H1 (cell line): ENCODE measurements around the gene DNAJC21. TPM values are rescaled to one million over a fixed set of nuclear protein-coding genes. Genes with fewer than 3 reads are reported as not detected.

Experiments
- CBX5 ChIP-seq: fragments of 300-800, 300-1000 bp; sonication (generic); IDR thresholded peaks from 2 replicates; pipeline ENCODE4 v1.7.1; 2016; ENCODE audit warnings: antibody characterized with exemption, low read length, low read depth
- CHD7 ChIP-seq: fragments of 300-600 bp; sonication (generic); IDR thresholded peaks from 2 replicates; pipeline ENCODE4 v1.7.1; 2012; ENCODE audit warnings: low read length, moderate library complexity, mild to moderate bottlenecking, inconsistent platforms; ENCODE audit not compliant: insufficient replicate concordance
- HDAC2 ChIP-seq, 2 experiments: fragments of 300-600 bp in 1 of 2; sonication (generic) in 1 of 2; IDR thresholded peaks; 2 replicates each; pipeline ENCODE4 v1.6.1; 2011 to 2012; ENCODE audit warnings: low read depth in 2 of 2, low read length in 2 of 2, mild to moderate bottlenecking in 2 of 2, moderate library complexity in 2 of 2, borderline replicate concordance in 1 of 2, inconsistent platforms in 1 of 2
- JUND ChIP-seq: IDR thresholded peaks from 2 replicates; pipeline ENCODE4 v1.6.1; 2011; ENCODE audit warnings: mild to moderate bottlenecking, improper control_type of control experiment, low read length
- polyA plus RNA-seq, 7 experiments: library from polyadenylated mRNA; depleted of rRNA in 3 of 7; stranded (reverse) in 5 of 7; unstranded in 2 of 7; fragments of >200 nt in 5 of 7; fragments of 200-250 nt in 2 of 7; gene quantifications; 1 replicate in 5 of 7; 2 replicates in 1 of 7; 4 replicates in 1 of 7; pipeline versions ENCODE4 v1.2.1 to v1.2.3, GENCODE V29; 2011 to 2013; ENCODE audit warnings: missing spikeins in 2 of 7, mixed read lengths in 2 of 7
- total RNA-seq: library from RNA; stranded (reverse); fragmentation: NEBNext Ultra II Directional; extraction: Animal tissue kit (Norgen Biotek cat#: 25700); gene quantifications from 2 replicates; pipeline ENCODE4 v1.2.1, GENCODE V29; 2021

The DNAJC21 gene
- total and polyA plus RNA-seq, 2 of the 8 experiments (the other 6 are each of a cell fraction or from before 2014, with no cell fraction given): 5.1 to 47.5 TPM

GRCh38 chr5:35001842-35002241, 72.5 kb downstream of the DNAJC21 start (continued):
- TF ChIP-seq CHD7: no peak
- TF ChIP-seq HDAC2 (IDR thresholded peaks at IDR 0.05; ENCODE audit: borderline replicate concordance in 1 of 2, low read depth in 2 of 2, low read length in 2 of 2): no peak
- TF ChIP-seq CBX5: no peak
- TF ChIP-seq JUND: no peak
